ENCODE measurements around the gene GLIS1.

GRCh38 chr1:53562291-53562980 lies 176.5 kb downstream of the GLIS1 start:
- no peak for TF ChIP-seq CTCF (IDR thresholded peaks at IDR 0.05 in 4 of 5, conservative IDR thresholded peaks at IDR 0.05 in 1 of 5)
- no peak for TF ChIP-seq POLR2A (IDR thresholded peaks at IDR 0.05)
